ENCODE data around the gene DHX8.

The DHX8 gene

GRCh38 chr17:43547659-43548256 is 64.0 kb downstream of the DHX8 start:
- no peak for DNase-seq (ENCODE audit: low read depth in 2 of 2)

GRCh38 chr17:43548689-43549379 is 65.1 kb downstream of the DHX8 start:
- DNase-seq (ENCODE audit: low read depth in 2 of 2): no peak

- no peak for DNase-seq (ENCODE audit: low read depth in 2 of 2)
Measured at GRCh38 chr17:43549496-43549895, 65.7 kb downstream of the DHX8 start.

GRCh38 chr17:43550754-43551153 is 67.0 kb downstream of the DHX8 start:
- no peak for DNase-seq (ENCODE audit: low read depth in 2 of 2)

- no peak for DNase-seq (ENCODE audit: low read depth in 2 of 2)
Measured at GRCh38 chr17:43552229-43552837, 68.6 kb downstream of the DHX8 start.

GRCh38 chr17:43553573-43553972 is 69.8 kb downstream of the DHX8 start:
- no peak for DNase-seq (ENCODE audit: low read depth in 2 of 2)

GRCh38 chr17:43554857-43555256 is 71.1 kb downstream of the DHX8 start:
- no peak for DNase-seq (ENCODE audit: low read depth in 2 of 2)

- no peak for DNase-seq (ENCODE audit: low read depth in 2 of 2)
Measured at GRCh38 chr17:43556292-43556691, 72.5 kb downstream of the DHX8 start.

GRCh38 chr17:43558805-43559160 is 75.0 kb downstream of the DHX8 start:
- no peak for DNase-seq (ENCODE audit: low read depth in 2 of 2)

GRCh38 chr17:43559161-43559816 is 75.5 kb downstream of the DHX8 start:
- no peak for DNase-seq (ENCODE audit: low read depth in 2 of 2)

- no peak for DNase-seq (ENCODE audit: low read depth in 2 of 2)
Measured at GRCh38 chr17:43560461-43561427, 77.0 kb downstream of the DHX8 start.

- no peak for DNase-seq (ENCODE audit: low read depth in 2 of 2)
Measured at GRCh38 chr17:43562679-43563599, 79.2 kb downstream of the DHX8 start.

GRCh38 chr17:43563600-43564594 is 80.1 kb downstream of the DHX8 start:
- no peak for DNase-seq (ENCODE audit: low read depth in 2 of 2)

GRCh38 chr17:43568506-43569082 is 84.8 kb downstream of the DHX8 start:
- DNase-seq (ENCODE audit: low read depth in 2 of 2): no peak

- DNase-seq (ENCODE audit: low read depth in 2 of 2): no peak
Measured at GRCh38 chr17:43570518-43570928, 86.7 kb downstream of the DHX8 start.

GRCh38 chr17:43572368-43572980 is 88.7 kb downstream of the DHX8 start:
- DNase-seq (ENCODE audit: low read depth in 2 of 2): no peak

GRCh38 chr17:43573579-43574321 is 90.0 kb downstream of the DHX8 start:
- DNase-seq (ENCODE audit: low read depth in 2 of 2): no peak

GRCh38 chr17:43574348-43574747 is 90.6 kb downstream of the DHX8 start:
- no peak for DNase-seq (ENCODE audit: low read depth in 2 of 2)

All from stimulated activated CD8-positive, alpha-beta memory T cell treated with anti-CD3 and anti-CD28 coated beads, Interleukin-15, amount 100 ng/mL, for 4 hours (primary cell).